ENCODE measurements around the gene DDX27.
"Not testable (repeated sequence)": the region's sequence is repeated elsewhere in the genome, so short reads cannot be mapped to it uniquely, and the experiment has no call there.

The DDX27 gene

GRCh38 chr20:49203011-49203410 is 16.2 kb upstream of the DDX27 start:
- no peak for DNase-seq (ENCODE audit: low read depth in 3 of 3)

GRCh38 chr20:49203746-49204145 is 15.5 kb upstream of the DDX27 start:
- no peak for DNase-seq (ENCODE audit: low read depth in 3 of 3)

GRCh38 chr20:49207076-49207475 is 12.1 kb upstream of the DDX27 start:
- no peak for DNase-seq (ENCODE audit: low read depth in 3 of 3)

GRCh38 chr20:49210101-49210756 is 9.0 kb upstream of the DDX27 start:
- DNase-seq (ENCODE audit: low read depth in 3 of 3): no peak

- DNase-seq (ENCODE audit: low read depth in 3 of 3): no peak
Measured at GRCh38 chr20:49210757-49211110, 8.5 kb upstream of the DDX27 start.

- DNase-seq (ENCODE audit: low read depth in 3 of 3): no peak
Measured at GRCh38 chr20:49214571-49214970, 4.6 kb upstream of the DDX27 start.

GRCh38 chr20:49215232-49215631 is 4.0 kb upstream of the DDX27 start:
- DNase-seq (ENCODE audit: low read depth in 3 of 3): no peak

GRCh38 chr20:49216991-49217578 is 2.1 kb upstream of the DDX27 start:
- peak; percentile 92 to 96 (median 96) for DNase-seq (ENCODE audit: low read depth in 3 of 3)

- DNase-seq (ENCODE audit: low read depth in 3 of 3): not testable (repeated sequence)
Measured at GRCh38 chr20:49218739-49219090, 501 bp upstream of the DDX27 start.

- no peak for DNase-seq (ENCODE audit: low read depth in 3 of 3)
Measured at GRCh38 chr20:49219924-49220831, 962 bp downstream of the DDX27 start.

- no peak for DNase-seq (ENCODE audit: low read depth in 3 of 3)
Measured at GRCh38 chr20:49225896-49226295, 6.7 kb downstream of the DDX27 start.

- no peak for DNase-seq (ENCODE audit: low read depth in 3 of 3)
Measured at GRCh38 chr20:49228676-49229075, 9.5 kb downstream of the DDX27 start.

- no peak for DNase-seq (ENCODE audit: low read depth in 3 of 3)
Measured at GRCh38 chr20:49229381-49229780, 10.2 kb downstream of the DDX27 start.

- DNase-seq (ENCODE audit: low read depth in 3 of 3): no peak
Measured at GRCh38 chr20:49230021-49230420, 10.8 kb downstream of the DDX27 start.

- no peak for DNase-seq (ENCODE audit: low read depth in 3 of 3)
Measured at GRCh38 chr20:49230561-49231133, 11.4 kb downstream of the DDX27 start.

GRCh38 chr20:49231471-49231870 is 12.3 kb downstream of the DDX27 start:
- DNase-seq (ENCODE audit: low read depth in 3 of 3): no peak

- DNase-seq (ENCODE audit: low read depth in 3 of 3): no peak
Measured at GRCh38 chr20:49233226-49233625, 14.0 kb downstream of the DDX27 start.

- no peak for DNase-seq (ENCODE audit: low read depth in 3 of 3)
Measured at GRCh38 chr20:49234831-49235230, 15.6 kb downstream of the DDX27 start.

- DNase-seq (ENCODE audit: low read depth in 3 of 3): no peak
Measured at GRCh38 chr20:49236301-49236700, 17.1 kb downstream of the DDX27 start.

- no peak for DNase-seq (ENCODE audit: low read depth in 3 of 3)
Measured at GRCh38 chr20:49237531-49237930, 18.3 kb downstream of the DDX27 start.

GRCh38 chr20:49245921-49246740 is 26.9 kb downstream of the DDX27 start:
- no peak for DNase-seq (ENCODE audit: low read depth in 3 of 3)

Measured in stimulated activated CD4-positive, alpha-beta T cell treated with anti-CD3 and anti-CD28 coated beads, TNF-alpha, amount 100 ng/mL, for 24 hours (primary cell).